HepG2 (cell line): Measurements from ENCODE around the gene PDHA1. TPM values are rescaled to one million over a fixed set of nuclear protein-coding genes. Genes with fewer than 3 reads are reported as not detected.

ENCODE experiments used
- ATAC-seq: fragments of 200-7000 bp; cut with Tn5 transposase; 3 replicates; pipeline ENCODE4 v1.9.1; 2020; ENCODE audit warnings: mild to moderate bottlenecking, moderate library complexity
- BruUV-seq: library from RNA; stranded (reverse); fragments of 400-500 nt; replicated peaks from 2 replicates; lab custom pipeline; 2021; lab: Mats Ljungman, UMichigan
- CTCF ChIA-PET: fragments of 300-600 bp; formaldehyde crosslinking; extraction: SDS; loops from one replicate; lab custom pipeline; 2021; ENCODE audit warnings: low total read pairs, inconsistent platforms, low intra/inter-chr PET ratio; lab: Yijun Ruan, JAX
- POLR2A ChIA-PET: fragments of 350-600 bp; sonication (Branson Sonifier 250); formaldehyde crosslinking; loops from one replicate; lab custom pipeline; 2020; ENCODE audit warnings: antibody characterized with exemption, inconsistent platforms; lab: Yijun Ruan, JAX
- DNase-seq: peaks from one replicate; pipeline ENCODE4 v3.0.0-alpha.2; 2015; ENCODE audit warnings: low spot score
- FAIRE-seq: peaks from 3 replicates; lab custom pipeline; 2011; peaks lifted over from hg19 to GRCh38; lab: Jason Lieb, UNC
- H2AFZ ChIP-seq: one replicate; pipeline ENCODE4 v1.6.1; 2011; ENCODE audit warnings: low read length, inconsistent platforms
- H3K27ac ChIP-seq: fragments of 300-600 bp; 3 replicates; pipeline ENCODE4 v1.8.0; 2011; ENCODE audit warnings: mixed run types, mild to moderate bottlenecking, mixed read lengths, low read length, inconsistent platforms; ENCODE audit not compliant: insufficient read depth; ENCODE audit errors: extremely low read length
- H3K27me3 ChIP-seq, 2 experiments: fragments of 200-600 bp in 1 of 2; 2 replicates in 1 of 2; 3 replicates in 1 of 2; pipeline versions ENCODE4 v1.6.0 to v1.8.0; 2011; ENCODE audit warnings: low read length in 2 of 2, mild to moderate bottlenecking in 2 of 2, moderate library complexity in 2 of 2, inconsistent platforms in 1 of 2; ENCODE audit not compliant: insufficient read depth in 2 of 2, control insufficient read depth in 1 of 2
- H3K36me3 ChIP-seq, 2 experiments: fragments of 200-600 bp in 1 of 2; replicated peaks in 1 of 2; 2 replicates in 1 of 2; 3 replicates in 1 of 2; pipeline versions ENCODE4 v1.5.1 to v1.8.0; 2011; ENCODE audit warnings: low read length in 2 of 2, inconsistent platforms in 1 of 2; ENCODE audit not compliant: insufficient read depth in 2 of 2, control insufficient read depth in 1 of 2
- H3K4me1 ChIP-seq: 2 replicates; pipeline ENCODE4 v1.5.1; 2012; ENCODE audit warnings: low read length, inconsistent platforms; ENCODE audit not compliant: insufficient read depth
- H3K4me2 ChIP-seq: 2 replicates; pipeline ENCODE4 v1.6.0; 2011; ENCODE audit warnings: low read depth, low read length, inconsistent platforms
- H3K4me3 ChIP-seq, 3 experiments: fragments of 200-600 bp in 1 of 3; sonication (generic), shearing (Covaris generic) in 1 of 3; replicated peaks in 1 of 3; 2 replicates each; pipeline ENCODE4 v1.5.1; 2011 to 2016; ENCODE audit warnings: low read length in 3 of 3, inconsistent platforms in 2 of 3, low read depth in 2 of 3, mild to moderate bottlenecking in 2 of 3, control low read depth in 1 of 3, mixed read lengths in 1 of 3; ENCODE audit not compliant: insufficient read depth in 1 of 3
- H3K79me2 ChIP-seq: one replicate; pipeline ENCODE4 v1.6.1; 2011; ENCODE audit warnings: low read length, inconsistent platforms; ENCODE audit not compliant: insufficient read depth
- H3K9ac ChIP-seq: 2 replicates; pipeline ENCODE4 v1.6.0; 2011; ENCODE audit warnings: mild to moderate bottlenecking, low read depth, low read length, inconsistent platforms; ENCODE audit not compliant: insufficient read depth
- H3K9me3 ChIP-seq: 2 replicates; pipeline ENCODE4 v1.5.1; 2012; ENCODE audit warnings: mild to moderate bottlenecking, low read length
- H4K20me1 ChIP-seq: 2 replicates; pipeline ENCODE4 v1.6.0; 2011; ENCODE audit warnings: inconsistent platforms, mild to moderate bottlenecking, low read length, moderate library complexity; ENCODE audit not compliant: insufficient read depth
- ADNP ChIP-seq: sonication (generic); formaldehyde crosslinking; IDR thresholded peaks from 2 replicates; pipeline ENCODE4 v1.4.0; 2020; ENCODE audit warnings: missing genetic modification reagents
- AGO2 ChIP-seq: fragments of 200-400 bp; formaldehyde crosslinking; optimal IDR thresholded peaks from 2 replicates; pipeline ENCODE3; 2017; ENCODE audit warnings: mild to moderate bottlenecking, low read depth, low read length, moderate library complexity
- AHR ChIP-seq: IDR thresholded peaks from 2 replicates; pipeline ENCODE4 v1.6.1; 2018; ENCODE audit warnings: missing genetic modification reagents, missing compliant biosample characterization
- CHD4 ChIP-seq: fragments of 200-600 bp; sonication (generic); IDR thresholded peaks from 2 replicates; pipeline ENCODE4 v1.7.0; 2017; ENCODE audit warnings: mild to moderate bottlenecking, low read length, borderline replicate concordance
- ELF3 ChIP-seq: IDR thresholded peaks from 2 replicates; pipeline ENCODE4 v1.6.1; 2016; ENCODE audit warnings: missing genetic modification reagents, missing compliant biosample characterization
- FOSL1 ChIP-seq: sonication (generic); formaldehyde crosslinking; IDR thresholded peaks from 2 replicates; pipeline ENCODE4 v1.9.0; 2021; ENCODE audit warnings: missing genetic modification reagents, borderline replicate concordance
- HCFC1 ChIP-seq: fragments of 150-350 bp; IDR thresholded peaks from 2 replicates; pipeline ENCODE4 v1.6.1; 2014; ENCODE audit warnings: low read depth, low read length
- MTF1 ChIP-seq: sonication (generic); formaldehyde crosslinking; IDR thresholded peaks from 2 replicates; pipeline ENCODE4 v1.5.0; 2020; ENCODE audit warnings: missing genetic modification reagents
- MXD4 ChIP-seq: IDR thresholded peaks from 2 replicates; pipeline ENCODE4 v1.6.1; 2016; ENCODE audit warnings: mild to moderate bottlenecking, missing biosample characterization, missing genetic modification reagents
- SRSF1 ChIP-seq: fragments of 200-400 bp; formaldehyde crosslinking; optimal IDR thresholded peaks from 2 replicates; pipeline ENCODE3; 2017; ENCODE audit warnings: mild to moderate bottlenecking, low read depth, low read length, moderate library complexity
- ZFP37 ChIP-seq: sonication (generic); formaldehyde crosslinking; IDR thresholded peaks from 2 replicates; pipeline ENCODE4 v1.4.0; 2020; ENCODE audit warnings: missing genetic modification reagents, borderline replicate concordance
- ZFX ChIP-seq: sonication (generic); formaldehyde crosslinking; IDR thresholded peaks from 2 replicates; pipeline ENCODE4 v1.4.0; 2020; ENCODE audit warnings: mild to moderate bottlenecking, low read depth, missing genetic modification reagents, moderate library complexity
- ZMAT3 ChIP-seq: sonication (generic); formaldehyde crosslinking; conservative IDR thresholded peaks from 2 replicates; pipeline ENCODE4 v1.7.0; 2021; ENCODE audit warnings: missing genetic modification reagents
- ZNF136 ChIP-seq: sonication (generic); formaldehyde crosslinking; IDR thresholded peaks from 2 replicates; pipeline ENCODE4 v1.8.1; 2022; ENCODE audit warnings: low read depth, mild to moderate bottlenecking, moderate library complexity, missing genetic modification reagents
- ZNF609 ChIP-seq: sonication (generic); formaldehyde crosslinking; IDR thresholded peaks from 2 replicates; pipeline ENCODE4 v1.4.0; 2020; ENCODE audit warnings: mild to moderate bottlenecking, missing genetic modification reagents, borderline replicate concordance
- ZNF891 ChIP-seq: sonication (generic); formaldehyde crosslinking; IDR thresholded peaks from 2 replicates; pipeline ENCODE4 v1.5.0; 2020; ENCODE audit warnings: mild to moderate bottlenecking, missing genetic modification reagents
- WGBS: methylation state at CpG from one replicate; pipeline ENCODE4 v1.1.6; 2017; ENCODE audit warnings: low lambda C conversion rate; 5-methylcytosine and 5-hydroxymethylcytosine counted together
- in situ Hi-C: cut with HindIII; loops from 2 replicates; pipeline ENCODE4 v1.10.0; 2017; ENCODE audit warnings: low pct_unique_long_range_greater_than_20kb; ENCODE audit not compliant: extremely low pct_ligation_motif_present
- intact Hi-C: fragments of 100-400 bp; cut with micrococcal nuclease; formaldehyde crosslinking; loops from one replicate; pipeline ENCODE4 v1.10.0; 2022; ENCODE audit not compliant: unreplicated experiment
- polyA plus RNA-seq, 8 experiments: library from polyadenylated mRNA; depleted of rRNA in 3 of 8; stranded (reverse) in 7 of 8; unstranded in 1 of 8; fragments of >200 nt; fragmentation: Illumina TruSeq in 4 of 8; extraction: Trizol in 4 of 8; gene quantifications; 2 replicates each; pipeline versions ENCODE4 v1.2.1 to v1.2.3, GENCODE V29; 2011 to 2016; ENCODE audit warnings: low read depth in 4 of 8, missing spikeins in 1 of 8, mixed read lengths in 1 of 8; ENCODE audit not compliant: insufficient read depth in 1 of 8
- total RNA-seq, 5 experiments: library from RNA; depleted of rRNA; stranded (reverse); fragments of >200 nt; fragmentation: Illumina TruSeq; extraction: Trizol; gene quantifications; 2 replicates each; pipeline ENCODE4 v1.2.3, GENCODE V29; 2016; ENCODE audit warnings: low read depth in 1 of 5
- TF ChIP-seq, protein P1 (sequence below): sonication (generic); formaldehyde crosslinking; IDR thresholded peaks from 2 replicates; pipeline ENCODE4 v1.8.1; 2023; ENCODE audit warnings: missing genetic modification reagents, inconsistent platforms, borderline replicate concordance
- TF ChIP-seq, protein P2 (sequence below): sonication (generic); formaldehyde crosslinking; IDR thresholded peaks from 2 replicates; pipeline ENCODE4 v1.4.0; 2020; ENCODE audit warnings: missing genetic modification reagents

The PDHA1 gene
- total and polyA plus RNA-seq, 2 of the 13 experiments (the other 11 are each of a cell fraction or from before 2014, with no cell fraction given): 177 to 249 TPM

DNA sequence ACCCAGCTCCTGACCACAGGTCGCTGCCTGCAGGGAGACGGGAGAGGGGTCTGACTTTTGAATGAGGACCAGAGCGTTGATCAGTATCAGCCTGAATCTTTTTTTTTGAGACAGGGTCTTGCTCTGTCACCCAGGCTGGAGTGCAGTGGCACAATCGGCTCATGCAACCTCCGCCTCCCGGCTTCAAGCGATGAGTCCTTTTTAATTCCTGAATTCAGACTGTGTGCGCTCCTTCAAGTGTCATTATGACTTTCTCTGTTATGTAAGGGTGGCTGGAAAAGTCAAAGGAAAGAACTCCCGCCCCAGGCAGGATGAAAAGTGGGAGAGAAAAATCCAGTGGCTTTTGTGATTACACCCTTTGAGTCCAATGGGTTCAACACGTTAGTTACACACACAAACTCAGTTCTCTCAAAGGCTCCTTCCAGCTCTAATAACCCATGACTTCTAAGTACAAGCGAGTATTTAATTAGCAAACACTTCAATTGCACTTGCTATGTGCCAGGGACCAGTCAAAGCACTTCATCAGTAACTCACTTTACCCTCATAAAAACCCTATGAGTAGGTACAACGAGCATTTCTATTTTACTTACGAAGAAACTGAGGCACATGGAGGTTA lies 44.4 kb downstream of the PDHA1 start (continued):
- no peak for TF ChIP-seq MXD4 (CRISPR knock-in tag)
- no peak for TF ChIP-seq SRSF1
- TF ChIP-seq HCFC1: no peak
- TF ChIP-seq ADNP (CRISPR knock-in tag): no peak
- TF ChIP-seq, all 625 proteins: peak for 0

DNA sequence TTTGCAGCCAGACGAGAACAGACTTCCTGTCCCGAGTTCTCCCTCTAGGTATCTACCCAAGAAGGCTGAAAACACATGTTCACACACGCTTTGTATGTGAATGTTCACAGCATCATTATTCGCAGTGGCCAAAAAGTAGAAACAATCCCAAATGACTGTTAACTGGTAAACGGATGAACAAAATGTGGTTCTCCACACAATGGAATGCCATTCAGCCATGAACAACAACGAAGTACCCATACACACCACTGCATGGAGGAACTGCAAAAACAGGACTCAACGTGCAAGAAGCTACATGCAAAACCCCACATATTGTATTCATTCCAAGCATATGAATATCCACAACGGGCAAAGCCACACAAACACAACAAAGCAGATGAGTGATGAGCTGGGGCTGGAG lies 45.0 kb downstream of the PDHA1 start:
- H3K79me2 ChIP-seq: no peaks in the 10 kb centered on the region
- H3K27me3 ChIP-seq: no peaks in the 10 kb centered on the region
- in situ Hi-C loops (no loop called here), intact Hi-C loops (no loop called here)
- ATAC-seq: no peak
- ChIA-PET POLR2A (no interaction called here), CTCF (no interaction called here)
- no peak overlapping the region for H2AFZ ChIP-seq
- no peak overlapping the region for H3K4me2 ChIP-seq
- 95% methylated on average over 6 of the region's 8 CpGs for WGBS
- H3K9ac ChIP-seq: no peak overlapping the region
- DNase-seq: no peak
- H3K27ac ChIP-seq: no peak overlapping the region
- peak; percentile 42 for FAIRE-seq
- BruUV-seq: no TSS peak
- H4K20me1 ChIP-seq: no peaks in the 10 kb centered on the region
- no peaks in the 10 kb centered on the region for H3K4me1 ChIP-seq
- H3K36me3 ChIP-seq: no peaks in the 10 kb centered on the region; a peak in 1 of 5 replicates
- H3K9me3 ChIP-seq: no peaks in the 10 kb centered on the region
- H3K4me3 ChIP-seq: no peak overlapping the region
- TF ChIP-seq ZNF136 (CRISPR knock-in tag): no peak
- TF ChIP-seq, protein P1, sequence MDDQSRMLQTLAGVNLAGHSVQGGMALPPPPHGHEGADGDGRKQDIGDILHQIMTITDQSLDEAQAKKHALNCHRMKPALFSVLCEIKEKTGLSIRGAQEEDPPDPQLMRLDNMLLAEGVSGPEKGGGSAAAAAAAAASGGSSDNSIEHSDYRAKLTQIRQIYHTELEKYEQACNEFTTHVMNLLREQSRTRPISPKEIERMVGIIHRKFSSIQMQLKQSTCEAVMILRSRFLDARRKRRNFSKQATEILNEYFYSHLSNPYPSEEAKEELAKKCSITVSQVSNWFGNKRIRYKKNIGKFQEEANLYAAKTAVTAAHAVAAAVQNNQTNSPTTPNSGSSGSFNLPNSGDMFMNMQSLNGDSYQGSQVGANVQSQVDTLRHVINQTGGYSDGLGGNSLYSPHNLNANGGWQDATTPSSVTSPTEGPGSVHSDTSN (CRISPR knock-in tag): no peak
- no peak for TF ChIP-seq ELF3
- TF ChIP-seq, protein P2, sequence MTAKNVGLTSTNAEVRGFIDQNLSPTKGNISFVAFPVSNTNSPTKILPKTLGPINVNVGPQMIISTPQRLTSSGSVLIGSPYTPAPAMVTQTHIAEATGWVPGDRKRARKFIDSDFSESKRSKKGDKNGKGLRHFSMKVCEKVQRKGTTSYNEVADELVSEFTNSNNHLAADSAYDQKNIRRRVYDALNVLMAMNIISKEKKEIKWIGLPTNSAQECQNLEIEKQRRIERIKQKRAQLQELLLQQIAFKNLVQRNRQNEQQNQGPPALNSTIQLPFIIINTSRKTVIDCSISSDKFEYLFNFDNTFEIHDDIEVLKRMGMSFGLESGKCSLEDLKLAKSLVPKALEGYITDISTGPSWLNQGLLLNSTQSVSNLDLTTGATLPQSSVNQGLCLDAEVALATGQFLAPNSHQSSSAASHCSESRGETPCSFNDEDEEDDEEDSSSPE (CRISPR knock-in tag): no peak
- no peak for TF ChIP-seq AHR (CRISPR knock-in tag)
- TF ChIP-seq ZFP37 (CRISPR knock-in tag): no peak
- no peak for TF ChIP-seq AGO2
- no peak for TF ChIP-seq CHD4
- no peak for TF ChIP-seq FOSL1 (CRISPR knock-in tag)
- no peak for TF ChIP-seq ZNF609 (CRISPR knock-in tag)
- TF ChIP-seq ZFX (CRISPR knock-in tag): no peak
- no peak for TF ChIP-seq ZNF891 (CRISPR knock-in tag)
- no peak for TF ChIP-seq MTF1 (CRISPR knock-in tag)
- no peak for TF ChIP-seq ZMAT3 (CRISPR knock-in tag)
